Smooth muscle cell (in vitro differentiated cells): ENCODE results near the gene LYST. TPM values are rescaled to one million over a fixed set of nuclear protein-coding genes. Genes with fewer than 3 reads are reported as not detected.

ENCODE experiments used
- DNase-seq: peaks from one replicate; lab custom pipeline; 2025; ENCODE audit not compliant: unreplicated experiment; lab: John Stamatoyannopoulos, UW
- H2AFZ ChIP-seq: fragments of 200-600 bp; sonication (generic); 2 replicates; pipeline ENCODE4 v1.6.0; 2016; ENCODE audit warnings: antibody characterized with exemption, low read depth, mild to moderate bottlenecking
- H3F3A ChIP-seq: fragments of 200-600 bp; sonication (generic); 2 replicates; pipeline ENCODE4 v1.6.0; 2017; ENCODE audit warnings: antibody characterized with exemption, low read depth
- H3K27ac ChIP-seq: fragments of 200-600 bp; sonication (generic); 2 replicates; pipeline ENCODE4 v1.5.1; 2016; ENCODE audit warnings: low read depth, mild to moderate bottlenecking
- H3K27me3 ChIP-seq: fragments of 200-600 bp; sonication (generic); 2 replicates; pipeline ENCODE4 v1.6.1; 2016; ENCODE audit warnings: low read depth, mild to moderate bottlenecking
- H3K36me3 ChIP-seq: fragments of 200-600 bp; sonication (generic); 2 replicates; pipeline ENCODE4 v1.5.1; 2016; ENCODE audit warnings: low read depth
- H3K4me1 ChIP-seq: fragments of 200-600 bp; sonication (generic); 2 replicates; pipeline ENCODE4 v1.5.1; 2016; ENCODE audit warnings: low read depth
- H3K4me2 ChIP-seq: fragments of 200-600 bp; sonication (generic); 2 replicates; pipeline ENCODE4 v1.6.0; 2016; ENCODE audit warnings: mild to moderate bottlenecking
- H3K4me3 ChIP-seq: fragments of 200-600 bp; sonication (generic); 2 replicates; pipeline ENCODE4 v1.5.1; 2016; ENCODE audit warnings: mild to moderate bottlenecking
- H3K79me2 ChIP-seq: fragments of 200-600 bp; sonication (generic); 2 replicates; pipeline ENCODE4 v1.6.0; 2016; ENCODE audit warnings: low read depth, mild to moderate bottlenecking
- H3K9ac ChIP-seq: fragments of 200-600 bp; sonication (generic); 2 replicates; pipeline ENCODE4 v1.6.0; 2016; ENCODE audit warnings: low read depth
- H3K9me3 ChIP-seq: fragments of 200-600 bp; sonication (generic); replicated peaks from 2 replicates; pipeline ENCODE4 v1.5.1; 2016; ENCODE audit warnings: low read depth
- H4K20me1 ChIP-seq: fragments of 200-600 bp; sonication (generic); 2 replicates; pipeline ENCODE4 v1.6.0; 2016; ENCODE audit warnings: low read depth
- CTCF ChIP-seq: fragments of 200-600 bp; sonication (generic); IDR thresholded peaks from 2 replicates; pipeline ENCODE4 v1.5.1; 2017; ENCODE audit warnings: borderline replicate concordance, mild to moderate bottlenecking, antibody characterized with exemption; ENCODE audit not compliant: insufficient read depth, poor library complexity, severe bottlenecking
- WGBS: methylation state at CpG from one replicate; pipeline ENCODE4 v1.1.7; 2016; ENCODE audit warnings: low lambda C conversion rate; 5-methylcytosine and 5-hydroxymethylcytosine counted together
- polyA plus RNA-seq: library from polyadenylated mRNA; unstranded; fragments of >200 nt; fragmentation: Nextera tagmentation; extraction: Ambion mirVana; gene quantifications from 2 replicates; pipeline ENCODE4 v1.2.1, GENCODE V29; 2016
- total RNA-seq: library from RNA; depleted of rRNA; stranded (reverse); fragments of >200 nt; gene quantifications from 2 replicates; pipeline ENCODE4 v1.2.3, GENCODE V29; 2014

The LYST gene
- total and polyA plus RNA-seq, 2 experiments from 2014 or later: 2.2 to 13.5 TPM

- DNase-seq: no peak
- peaks cover 2% of the 10 kb centered on the region for H3K4me1 ChIP-seq
- no peak overlapping the region for H2AFZ ChIP-seq
- H3K27me3 ChIP-seq: no peaks in the 10 kb centered on the region
- H3K27ac ChIP-seq: no peak overlapping the region
- H3K36me3 ChIP-seq: no peaks in the 10 kb centered on the region
- no peak overlapping the region for H3K4me3 ChIP-seq
- no peak overlapping the region for H3K9ac ChIP-seq
- no peaks in the 10 kb centered on the region for H3K9me3 ChIP-seq
- no peaks in the 10 kb centered on the region for H4K20me1 ChIP-seq
- no peak overlapping the region for H3K4me2 ChIP-seq
- TF ChIP-seq CTCF: no peak
- WGBS: 92% methylated on average over 6 of the region's 6 CpGs
- no peaks in the 10 kb centered on the region for H3F3A ChIP-seq
- H3K79me2 ChIP-seq: no peaks in the 10 kb centered on the region
These were observed 120.5 kb downstream of the LYST start for GRCh38 chr1:235746245-235746644.

GRCh38 chr1:235745503-235746136 is 121.1 kb downstream of the LYST start:
- Histone ChIP-seq H3F3A (no peaks in the 10 kb centered on the region), H3K79me2 (no peaks in the 10 kb centered on the region), H3K4me1 (peaks cover 9% of the 10 kb centered on the region), H2AFZ (no peak overlapping the region), H3K27ac (no peak overlapping the region), H3K27me3 (no peaks in the 10 kb centered on the region), H4K20me1 (no peaks in the 10 kb centered on the region), H3K36me3 (no peaks in the 10 kb centered on the region), H3K4me2 (no peak overlapping the region), H3K4me3 (no peak overlapping the region), H3K9ac (no peak overlapping the region), H3K9me3 (no peaks in the 10 kb centered on the region)
- DNase-seq: no peak
- no peak for TF ChIP-seq CTCF
- WGBS: 92% methylated on average over 4 of the region's 4 CpGs

GRCh38 chr1:235742914-235743599 is 123.6 kb downstream of the LYST start:
- Histone ChIP-seq H3K4me3 (no peak overlapping the region), H3K27ac (no peak overlapping the region), H3K79me2 (no peaks in the 10 kb centered on the region), H3K36me3 (no peaks in the 10 kb centered on the region), H2AFZ (no peak overlapping the region), H4K20me1 (no peaks in the 10 kb centered on the region), H3K27me3 (no peaks in the 10 kb centered on the region), H3K4me2 (no peak overlapping the region), H3K9ac (no peak overlapping the region), H3F3A (no peaks in the 10 kb centered on the region), H3K9me3 (no peaks in the 10 kb centered on the region), H3K4me1 (peaks cover 12% of the 10 kb centered on the region)
- DNase-seq: no peak
- TF ChIP-seq CTCF: no peak
- 85% methylated on average over 5 of the region's 5 CpGs for WGBS
